GM12878 (cell line): ENCODE results near the gene KIF20A. TPM values are rescaled to one million over a fixed set of nuclear protein-coding genes. Genes with fewer than 3 reads are reported as not detected.

Source experiments
- ATAC-seq: fragments of 200-7000 bp; cut with Tn5 transposase; 3 replicates; pipeline ENCODE4 v1.9.1; 2020; ENCODE audit warnings: mild to moderate bottlenecking, moderate library complexity
- BruUV-seq: library from RNA; stranded (reverse); fragments of 400-500 nt; replicated peaks from 2 replicates; lab custom pipeline; 2021; lab: Mats Ljungman, UMichigan
- CTCF ChIA-PET: fragments of 300-600 bp; sonication (Branson Sonifier 250); formaldehyde crosslinking; extraction: SDS; loops from one replicate; lab custom pipeline; 2021; ENCODE audit warnings: inconsistent platforms; lab: Yijun Ruan, JAX
- POLR2A ChIA-PET: fragments of 350-600 bp; formaldehyde crosslinking; extraction: SDS; loops from one replicate; lab custom pipeline; 2021; ENCODE audit warnings: inconsistent platforms; lab: Charles Lee
- RAD21 ChIA-PET: fragments of 300-600 bp; sonication (Branson Sonifier 250); formaldehyde crosslinking; loops from one replicate; lab custom pipeline; 2023; ENCODE audit warnings: antibody characterized with exemption; ENCODE audit not compliant: unreplicated experiment; lab: Charles Lee
- SMC1A ChIA-PET: fragments of 300-600 bp; sonication (Branson Sonifier 250); formaldehyde crosslinking; loops from one replicate; lab custom pipeline; 2023; ENCODE audit not compliant: unreplicated experiment, uncharacterized antibody; lab: Charles Lee
- DNase-seq: peaks from one replicate; pipeline ENCODE4 v3.0.0-alpha.2; 2011; ENCODE audit warnings: low read depth, low spot score
- FAIRE-seq: peaks from 3 replicates; lab custom pipeline; 2011; peaks lifted over from hg19 to GRCh38; lab: Jason Lieb, UNC
- H2AFZ ChIP-seq: 2 replicates; pipeline ENCODE4 v1.6.0; 2011; ENCODE audit warnings: low read depth, low read length, control low read depth; ENCODE audit not compliant: control insufficient read depth
- H3K27ac ChIP-seq: 2 replicates; pipeline ENCODE4 v1.5.1; 2011; ENCODE audit warnings: control low read depth; ENCODE audit not compliant: control insufficient read depth, insufficient read depth
- H3K27me3 ChIP-seq, 2 experiments: replicated peaks in 1 of 2; 2 replicates each; pipeline versions ENCODE4 v1.6.0 to v1.6.1; 2011; ENCODE audit warnings: low read length in 1 of 2; ENCODE audit not compliant: control insufficient read depth in 2 of 2, insufficient read depth in 2 of 2
- H3K36me3 ChIP-seq, 2 experiments: 2 replicates each; pipeline ENCODE4 v1.5.1; 2011; ENCODE audit warnings: low read length in 1 of 2; ENCODE audit not compliant: control insufficient read depth in 2 of 2, insufficient read depth in 2 of 2
- H3K4me1 ChIP-seq: 2 replicates; pipeline ENCODE4 v1.6.1; 2011; ENCODE audit warnings: mild to moderate bottlenecking, low read length, moderate library complexity, mixed read lengths; ENCODE audit not compliant: control insufficient read depth, insufficient read depth
- H3K4me2 ChIP-seq: 2 replicates; pipeline ENCODE4 v1.6.0; 2011; ENCODE audit warnings: control low read depth; ENCODE audit not compliant: control insufficient read depth, insufficient read depth
- H3K4me3 ChIP-seq: fragments of 200-600 bp; sonication (generic); 2 replicates; pipeline ENCODE4 v1.5.1; 2016
- H3K79me2 ChIP-seq: 2 replicates; pipeline ENCODE4 v1.6.0; 2011; ENCODE audit warnings: low read length; ENCODE audit not compliant: control insufficient read depth, insufficient read depth
- H3K9ac ChIP-seq: 2 replicates; pipeline ENCODE4 v1.8.0; 2011; ENCODE audit warnings: low read length, control low read depth, mixed read lengths; ENCODE audit not compliant: control insufficient read depth, insufficient read depth
- H3K9me3 ChIP-seq: replicated peaks from 3 replicates; pipeline ENCODE4 v1.5.1; 2011; ENCODE audit warnings: mild to moderate bottlenecking, low read length; ENCODE audit not compliant: control insufficient read depth, insufficient read depth
- H4K20me1 ChIP-seq: 2 replicates; pipeline ENCODE4 v1.6.0; 2011; ENCODE audit not compliant: control insufficient read depth, insufficient read depth
- CREM ChIP-seq: IDR thresholded peaks from 2 replicates; pipeline ENCODE4 v1.6.1; 2014; ENCODE audit warnings: antibody characterized with exemption, low read depth
- E2F4 ChIP-seq: IDR thresholded peaks from 2 replicates; pipeline ENCODE4 v1.6.1; 2012; ENCODE audit warnings: low read depth, low read length, improper control_type of control experiment
- MAX ChIP-seq: IDR thresholded peaks from 2 replicates; pipeline ENCODE4 v1.6.1; 2012; ENCODE audit warnings: low read depth, low read length, improper control_type of control experiment
- MYB ChIP-seq: fragments of 150-350 bp; IDR thresholded peaks from 2 replicates; pipeline ENCODE4 v1.6.1; 2014; ENCODE audit warnings: mild to moderate bottlenecking, low read depth, low read length, borderline replicate concordance
- MYC ChIP-seq: IDR thresholded peaks from 2 replicates; pipeline ENCODE4 v1.6.1; 2011; ENCODE audit warnings: mild to moderate bottlenecking, low read length, moderate library complexity, inconsistent platforms; ENCODE audit not compliant: insufficient read depth, insufficient replicate concordance, insufficient read length, severe bottlenecking
- NR2C2 ChIP-seq: IDR thresholded peaks from 2 replicates; pipeline ENCODE4 v1.6.1; 2011; ENCODE audit warnings: borderline replicate concordance, low read depth; ENCODE audit not compliant: control insufficient read depth, insufficient read length
- NR2F1 ChIP-seq: fragments of 450-650 bp; conservative IDR thresholded peaks from 2 replicates; pipeline ENCODE4 v1.6.1; 2017; ENCODE audit warnings: mild to moderate bottlenecking
- PAX5 ChIP-seq: IDR thresholded peaks from 2 replicates; pipeline ENCODE4 v1.6.1; 2011; ENCODE audit warnings: low read depth, low read length, borderline replicate concordance
- POLR2AphosphoS5 ChIP-seq: IDR thresholded peaks from 2 replicates; pipeline ENCODE4 v1.6.1; 2011; ENCODE audit warnings: mild to moderate bottlenecking, low read length, inconsistent platforms
- RAD51 ChIP-seq: fragments of 450-650 bp; IDR thresholded peaks from 2 replicates; pipeline ENCODE4 v1.6.1; 2016; ENCODE audit warnings: moderate library complexity, mild to moderate bottlenecking, inconsistent platforms
- RELA ChIP-seq: fragments of 450-650 bp; IDR thresholded peaks from 2 replicates; pipeline ENCODE4 v1.8.0; 2014; ENCODE audit warnings: borderline replicate concordance; ENCODE audit not compliant: partially characterized antibody
- RUNX3 ChIP-seq: IDR thresholded peaks from 2 replicates; pipeline ENCODE4 v1.6.1; 2012; ENCODE audit warnings: low read length, inconsistent platforms
- STAT1 ChIP-seq: fragments of 450-650 bp; conservative IDR thresholded peaks from 2 replicates; pipeline ENCODE4 v1.6.1; 2014; ENCODE audit warnings: antibody characterized with exemption, mild to moderate bottlenecking
- YY1 ChIP-seq: IDR thresholded peaks from 2 replicates; pipeline ENCODE4 v1.6.1; 2011; ENCODE audit warnings: low read depth, mild to moderate bottlenecking, low read length
- ZBED1 ChIP-seq: IDR thresholded peaks from 2 replicates; pipeline ENCODE4 v1.6.1; 2016; ENCODE audit warnings: borderline replicate concordance
- ZNF207 ChIP-seq: fragments of 450-650 bp; IDR thresholded peaks from 2 replicates; pipeline ENCODE4 v1.6.1; 2014; ENCODE audit warnings: antibody characterized with exemption, mild to moderate bottlenecking, borderline replicate concordance
- ZNF24 ChIP-seq: fragments of 450-650 bp; IDR thresholded peaks from 2 replicates; pipeline ENCODE4 v1.6.1; 2017; ENCODE audit warnings: antibody characterized with exemption, mild to moderate bottlenecking
- ZNF622 ChIP-seq: fragments of 450-650 bp; IDR thresholded peaks from 2 replicates; pipeline ENCODE4 v1.6.1; 2017; ENCODE audit warnings: mild to moderate bottlenecking, inconsistent platforms
- ZNF687 ChIP-seq: fragments of 450-650 bp; IDR thresholded peaks from 2 replicates; pipeline ENCODE4 v1.6.1; 2017; ENCODE audit warnings: mild to moderate bottlenecking, moderate library complexity
- in situ Hi-C: fragments of 300-500 bp; cut with MboI; formaldehyde crosslinking; loops from 9 replicates; pipeline ENCODE4 v1.14.3; 2018; ENCODE audit warnings: mixed read lengths
- intact Hi-C: fragments of 100-400 bp; cut with micrococcal nuclease; formaldehyde crosslinking; loops from one replicate; pipeline ENCODE4 v1.14.2; 2022; ENCODE audit not compliant: unreplicated experiment
- polyA plus RNA-seq, 11 experiments: library from polyadenylated mRNA; depleted of rRNA in 4 of 11; unstranded in 6 of 11; stranded (reverse) in 5 of 11; fragments of >200 nt; fragmentation: Nextera tagmentation in 4 of 11; fragmentation: Illumina TruSeq in 1 of 11; extraction: Ambion mirVana in 4 of 11; extraction: Trizol in 1 of 11; gene quantifications; 1 replicate in 1 of 11; 2 replicates in 10 of 11; pipeline versions ENCODE4 v1.2.1 to v1.2.3, GENCODE V29; 2011 to 2016; ENCODE audit warnings: inconsistent platforms in 2 of 11, missing spikeins in 2 of 11, low read depth in 1 of 11
- total RNA-seq, 4 experiments: library from RNA; depleted of rRNA in 3 of 4; stranded (reverse); fragments of >200 nt in 3 of 4; fragmentation: Illumina TruSeq in 1 of 4; extraction: Trizol in 1 of 4; gene quantifications; 2 replicates each; pipeline versions ENCODE4 v1.2.1 to v1.2.3, GENCODE V29; 2013 to 2021

Gene KIF20A
- total and polyA plus RNA-seq, 10 of the 15 experiments (the other 5 are each of a cell fraction or from before 2014, with no cell fraction given): 20.7 to 61.9 (median 45.3) TPM

- intact Hi-C loops (no loop called here), in situ Hi-C loops (no loop called here)
- ATAC-seq (no peak), DNase-seq (no peak), FAIRE-seq (no peak)
- Histone ChIP-seq H3K79me2 (no peaks in the 10 kb centered on the region), H3K27me3 (no peaks in the 10 kb centered on the region), H2AFZ (no peak overlapping the region), H3K4me2 (no peak overlapping the region), H3K36me3 (peaks cover 24 to 52% of the 10 kb centered on the region in 2 experiments), H3K9ac (no peak overlapping the region), H3K27ac (no peak overlapping the region), H4K20me1 (no peaks in the 10 kb centered on the region), H3K4me3 (no peak overlapping the region), H3K4me1 (no peaks in the 10 kb centered on the region), H3K9me3 (no peaks in the 10 kb centered on the region)
- no TSS peak for BruUV-seq
- RAD21 ChIA-PET: no interaction called here
- CTCF ChIA-PET: interaction anchor here (0.9 kb wide), 1 partner anchor 30 kb away, joined by 4 read pairs; no protein-coding TSS in a partner anchor
- POLR2A ChIA-PET: no interaction called here
- SMC1A ChIA-PET: interaction anchor here (1.1 kb wide), 1 partner anchor 10 kb away, joined by 3 read pairs; no protein-coding TSS in a partner anchor
- TF ChIP-seq ZNF687 (no peak), STAT1 (no peak), RAD51 (no peak), NR2C2 (no peak), MYB (no peak), RELA (no peak), RUNX3 (no peak), E2F4 (no peak), ZNF24 (no peak), MAX (no peak), NR2F1 (no peak), ZBED1 (no peak), PAX5 (no peak), CREM (no peak), POLR2AphosphoS5 (no peak), MYC (no peak), YY1 (no peak), ZNF622 (no peak), ZNF207 (no peak)
Measured at GRCh38 chr5:138163721-138164120, 15.2 kb upstream of the KIF20A start.
